Astrocyte (in vitro differentiated cells and primary cell): ENCODE data around the gene ZRANB1. TPM values are rescaled to one million over a fixed set of nuclear protein-coding genes. Genes with fewer than 3 reads are reported as not detected.

Experiments
- DNase-seq: peaks from one replicate; pipeline ENCODE4 v3.0.0-alpha.2; 2010; ENCODE audit warnings: low read depth
- FAIRE-seq: peaks from 2 replicates; lab custom pipeline; 2011; peaks lifted over from hg19 to GRCh38; lab: Jason Lieb, UNC
- H2AFZ ChIP-seq: 2 replicates; pipeline ENCODE4 v1.6.0; 2012; ENCODE audit warnings: low read depth, low read length, inconsistent platforms
- H3K27ac ChIP-seq: 2 replicates; pipeline ENCODE4 v1.5.1; 2011; ENCODE audit warnings: low read depth, low read length, inconsistent platforms
- H3K27me3 ChIP-seq: 2 replicates; pipeline ENCODE4 v1.6.0; 2011; ENCODE audit warnings: low read length, inconsistent platforms; ENCODE audit not compliant: insufficient read depth
- H3K36me3 ChIP-seq: 2 replicates; pipeline ENCODE4 v1.5.1; 2011; ENCODE audit warnings: low read length, inconsistent platforms; ENCODE audit not compliant: insufficient read depth
- H3K4me1 ChIP-seq: 2 replicates; pipeline ENCODE4 v1.5.1; 2011; ENCODE audit warnings: low read length, inconsistent platforms; ENCODE audit not compliant: insufficient read depth
- H3K4me2 ChIP-seq: 2 replicates; pipeline ENCODE4 v1.6.0; 2012; ENCODE audit warnings: low read length, inconsistent platforms
- H3K4me3 ChIP-seq: 2 replicates; pipeline ENCODE4 v1.5.1; 2011; ENCODE audit warnings: low read depth, mild to moderate bottlenecking, low read length, inconsistent platforms; ENCODE audit not compliant: insufficient read depth
- H3K79me2 ChIP-seq: 2 replicates; pipeline ENCODE4 v1.6.0; 2012; ENCODE audit warnings: mild to moderate bottlenecking, low read length, inconsistent platforms; ENCODE audit not compliant: insufficient read depth
- H3K9ac ChIP-seq: 2 replicates; pipeline ENCODE4 v1.6.0; 2012; ENCODE audit warnings: mild to moderate bottlenecking, low read length, inconsistent platforms
- H3K9me3 ChIP-seq: 2 replicates; pipeline ENCODE4 v1.5.1; 2012; ENCODE audit warnings: low read depth, mild to moderate bottlenecking, low read length, inconsistent platforms; ENCODE audit not compliant: insufficient read depth
- H4K20me1 ChIP-seq: 2 replicates; pipeline ENCODE4 v1.6.0; 2012; ENCODE audit warnings: low read length, inconsistent platforms; ENCODE audit not compliant: insufficient read depth
- H3K27ac Mint-ChIP-seq: one replicate; pipeline ENCODE4 v1.8.0; 2021; ENCODE audit warnings: mild to moderate bottlenecking, mixed read lengths; ENCODE audit not compliant: unreplicated experiment
- H3K27me3 Mint-ChIP-seq: one replicate; pipeline ENCODE4 v1.8.0; 2021; ENCODE audit warnings: low read depth, mixed read lengths; ENCODE audit not compliant: unreplicated experiment
- H3K36me3 Mint-ChIP-seq: one replicate; pipeline ENCODE4 v1.8.0; 2021; ENCODE audit warnings: low read depth, mixed read lengths; ENCODE audit not compliant: unreplicated experiment
- H3K4me1 Mint-ChIP-seq: one replicate; pipeline ENCODE4 v1.8.0; 2021; ENCODE audit warnings: low read depth, mixed read lengths; ENCODE audit not compliant: unreplicated experiment
- H3K4me3 Mint-ChIP-seq: one replicate; pipeline ENCODE4 v1.8.0; 2021; ENCODE audit warnings: mild to moderate bottlenecking, moderate library complexity, mixed read lengths; ENCODE audit not compliant: unreplicated experiment
- H3K9me3 Mint-ChIP-seq: one replicate; pipeline ENCODE4 v1.8.0; 2021; ENCODE audit warnings: mild to moderate bottlenecking, mixed read lengths; ENCODE audit not compliant: unreplicated experiment
- CTCF ChIP-seq: IDR thresholded peaks from 2 replicates; pipeline ENCODE4 v1.5.1; 2011; ENCODE audit warnings: low read depth, mild to moderate bottlenecking, inconsistent platforms, low read length, moderate library complexity; ENCODE audit not compliant: insufficient read depth
- EZH2 ChIP-seq: IDR thresholded peaks from 2 replicates; pipeline ENCODE4 v1.6.1; 2012; ENCODE audit warnings: mild to moderate bottlenecking, low read length, inconsistent platforms; ENCODE audit not compliant: insufficient read depth
- total RNA-seq: library from RNA; stranded (reverse); gene quantifications from 2 replicates; pipeline ENCODE4 v1.2.1, GENCODE V29; 2021

ZRANB1 gene
- total RNA-seq, 1 donor from 2014 or later, result 24.9 TPM

- Histone ChIP-seq H2AFZ (no peak overlapping the region), H3K4me2 (no peak overlapping the region), H4K20me1 (peaks cover 100% of the 10 kb centered on the region), H3K79me2 (peaks cover 91% of the 10 kb centered on the region), H3K4me3 (no peak overlapping the region), H3K4me1 (no peaks in the 10 kb centered on the region), H3K27me3 (no peaks in the 10 kb centered on the region), H3K9ac (no peak overlapping the region), H3K27ac (no peak overlapping the region), H3K36me3 (no peaks in the 10 kb centered on the region), H3K9me3 (no peaks in the 10 kb centered on the region)
- H3K27ac Mint-ChIP-seq, result no peak overlapping the region
- peaks cover 20% of the 10 kb centered on the region for H3K36me3 Mint-ChIP-seq
- TF ChIP-seq EZH2 (no peak), CTCF (no peak)
- H3K4me1 Mint-ChIP-seq, result peaks cover 4% of the 10 kb centered on the region
- no peak for DNase-seq
- no peaks in the 10 kb centered on the region for H3K9me3 Mint-ChIP-seq
- H3K27me3 Mint-ChIP-seq, result no peaks in the 10 kb centered on the region
- H3K4me3 Mint-ChIP-seq, result no peak overlapping the region
- FAIRE-seq, result no peak
These were observed 73.5 kb downstream of the ZRANB1 start for GRCh38 chr10:125015356-125015944.

DNA sequence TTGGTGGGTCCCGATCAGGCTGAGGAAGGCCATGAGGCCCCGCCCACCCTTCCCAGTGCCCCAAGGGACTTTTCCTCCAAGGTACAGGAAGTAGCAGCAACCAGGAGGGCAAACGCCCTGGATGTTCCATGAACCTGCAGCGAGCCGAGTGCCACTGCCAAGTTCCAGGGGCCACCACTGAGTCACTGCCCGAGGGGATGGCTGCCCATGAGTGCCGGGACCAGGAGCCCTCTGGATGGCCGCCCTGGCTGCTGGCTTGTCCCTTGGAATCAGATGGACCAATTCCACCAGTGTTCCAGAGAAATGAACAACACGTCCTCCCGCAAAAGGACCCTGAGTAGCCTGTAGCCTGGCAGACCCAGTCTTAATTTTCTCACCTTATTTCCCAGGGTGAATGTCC lies 74.2 kb downstream of the ZRANB1 start:
- peaks cover 24% of the 10 kb centered on the region for H3K36me3 Mint-ChIP-seq
- H3K4me1 Mint-ChIP-seq, result peaks cover 3% of the 10 kb centered on the region
- H3K9me3 ChIP-seq, result no peaks in the 10 kb centered on the region
- H3K27ac Mint-ChIP-seq, result no peak overlapping the region
- DNase-seq (no peak), FAIRE-seq (no peak)
- H3K36me3 ChIP-seq, result no peaks in the 10 kb centered on the region
- no peak overlapping the region for H3K27ac ChIP-seq
- H3K4me2 ChIP-seq, result no peak overlapping the region
- no peak overlapping the region for H3K9ac ChIP-seq
- peaks cover 91% of the 10 kb centered on the region for H3K79me2 ChIP-seq
- no peaks in the 10 kb centered on the region for H3K27me3 Mint-ChIP-seq
- TF ChIP-seq EZH2, result no peak
- no peak for TF ChIP-seq CTCF
- H3K27me3 ChIP-seq, result no peaks in the 10 kb centered on the region
- H3K4me3 ChIP-seq, result no peak overlapping the region
- no peaks in the 10 kb centered on the region for H3K9me3 Mint-ChIP-seq
- H3K4me3 Mint-ChIP-seq, result no peak overlapping the region
- H2AFZ ChIP-seq, result no peak overlapping the region
- H3K4me1 ChIP-seq, result no peaks in the 10 kb centered on the region
- H4K20me1 ChIP-seq, result peaks cover 100% of the 10 kb centered on the region

- TF ChIP-seq EZH2, result no peak
- Mint-ChIP-seq H3K9me3 (no peaks in the 10 kb centered on the region), H3K4me3 (peak overlapping the region; percentile 50), H3K27ac (peak overlapping the region; percentile 3), H3K4me1 (peaks cover 3% of the 10 kb centered on the region), H3K36me3 (peaks cover 27% of the 10 kb centered on the region), H3K27me3 (no peaks in the 10 kb centered on the region)
- Histone ChIP-seq H2AFZ (no peak overlapping the region), H3K36me3 (no peaks in the 10 kb centered on the region), H3K27me3 (no peaks in the 10 kb centered on the region), H3K9me3 (no peaks in the 10 kb centered on the region), H3K4me1 (no peaks in the 10 kb centered on the region), H3K79me2 (peaks cover 92% of the 10 kb centered on the region), H3K9ac (no peak overlapping the region), H3K27ac (no peak overlapping the region), H3K4me3 (no peak overlapping the region), H3K4me2 (no peak overlapping the region), H4K20me1 (peaks cover 100% of the 10 kb centered on the region)
- FAIRE-seq (no peak), DNase-seq (no peak)
These were observed 74.8 kb downstream of the ZRANB1 start for GRCh38 chr10:125016611-125017202.
